IMR-90 (cell line): ENCODE measurements around the gene RAB6C. TPM values are rescaled to one million over a fixed set of nuclear protein-coding genes. Genes with fewer than 3 reads are reported as not detected.
"Not testable (repeated sequence)": the region's sequence is repeated elsewhere in the genome, so short reads cannot be mapped to it uniquely, and the experiment has no call there.

ENCODE experiments used
- ATAC-seq: fragments of 200-7000 bp; cut with Tn5 transposase; 2 replicates; pipeline ENCODE4 v1.9.1; 2020; ENCODE audit warnings: low read depth, mild to moderate bottlenecking, moderate library complexity
- BruUV-seq: library from RNA; stranded (reverse); fragments of 400-500 nt; replicated peaks from 2 replicates; lab custom pipeline; 2021; lab: Mats Ljungman, UMichigan
- CTCF ChIA-PET: fragments of 300-600 bp; formaldehyde crosslinking; extraction: SDS; loops from one replicate; lab custom pipeline; 2021; ENCODE audit warnings: antibody characterized with exemption; lab: Yijun Ruan, JAX
- POLR2A ChIA-PET: fragments of 300-600 bp; sonication (Branson Sonifier 250); formaldehyde crosslinking; loops from one replicate; lab custom pipeline; 2022; ENCODE audit warnings: antibody characterized with exemption; ENCODE audit not compliant: unreplicated experiment; lab: Charles Lee
- DNase-seq: peaks from one replicate; pipeline ENCODE4 v3.0.0; 2013
- H2AFZ ChIP-seq: replicated peaks from 2 replicates; pipeline ENCODE3; 2013; ENCODE audit warnings: low read length, mild to moderate bottlenecking; ENCODE audit not compliant: poor library complexity
- H2AK5ac ChIP-seq: 2 replicates; pipeline ENCODE4 v1.6.1; 2013; ENCODE audit warnings: low read depth, low read length, inconsistent platforms
- H2AK9ac ChIP-seq: replicated peaks from 2 replicates; pipeline ENCODE3; 2013; ENCODE audit warnings: mild to moderate bottlenecking, low read depth, low read length, moderate library complexity; ENCODE audit not compliant: poor library complexity
- H2BK120ac ChIP-seq: 2 replicates; pipeline ENCODE4 v1.6.1; 2013; ENCODE audit warnings: low read depth, low read length, inconsistent platforms
- H2BK15ac ChIP-seq: 3 replicates; pipeline ENCODE4 v1.6.1; 2013; ENCODE audit warnings: low read depth, low read length, inconsistent platforms
- H2BK20ac ChIP-seq: 2 replicates; pipeline ENCODE4 v1.6.1; 2013; ENCODE audit warnings: low read depth, mild to moderate bottlenecking, inconsistent platforms, low read length, moderate library complexity
- H2BK5ac ChIP-seq: 2 replicates; pipeline ENCODE4 v1.6.1; 2013; ENCODE audit warnings: mild to moderate bottlenecking, low read depth, low read length, inconsistent platforms; ENCODE audit not compliant: poor library complexity, severe bottlenecking
- H3K14ac ChIP-seq: replicated peaks from 2 replicates; pipeline ENCODE4 v1.6.1; 2013; ENCODE audit warnings: low read depth, low read length, inconsistent platforms
- H3K18ac ChIP-seq: 2 replicates; pipeline ENCODE4 v1.6.1; 2013; ENCODE audit warnings: low read depth, low read length, control low read depth
- H3K23ac ChIP-seq: 2 replicates; pipeline ENCODE4 v1.6.1; 2013; ENCODE audit warnings: low read depth, low read length, inconsistent platforms
- H3K27ac ChIP-seq: 2 replicates; pipeline ENCODE4 v1.5.1; 2013; ENCODE audit warnings: mild to moderate bottlenecking, control low read depth, low read length; ENCODE audit not compliant: insufficient read depth
- H3K27me3 ChIP-seq: 2 replicates; pipeline ENCODE4 v1.6.1; 2013; ENCODE audit warnings: low read length; ENCODE audit not compliant: control insufficient read depth, insufficient read depth
- H3K36me3 ChIP-seq: 2 replicates; pipeline ENCODE4 v1.6.1; 2013; ENCODE audit warnings: low read length, mixed read lengths; ENCODE audit not compliant: control insufficient read depth, insufficient read depth
- H3K4ac ChIP-seq: 2 replicates; pipeline ENCODE4 v1.6.1; 2013; ENCODE audit warnings: low read depth, low read length, inconsistent platforms
- H3K4me1 ChIP-seq: 2 replicates; pipeline ENCODE4 v1.6.1; 2013; ENCODE audit warnings: low read length, mixed read lengths; ENCODE audit not compliant: control insufficient read depth, insufficient read depth
- H3K4me2 ChIP-seq: 2 replicates; pipeline ENCODE4 v1.6.1; 2013; ENCODE audit warnings: low read depth, mild to moderate bottlenecking, control low read depth, low read length, moderate library complexity
- H3K4me3 ChIP-seq: 2 replicates; pipeline ENCODE4 v1.5.1; 2013; ENCODE audit warnings: low read depth, mild to moderate bottlenecking, control low read depth, low read length, moderate library complexity; ENCODE audit not compliant: insufficient read depth
- H3K56ac ChIP-seq: 2 replicates; pipeline ENCODE4 v1.6.1; 2013; ENCODE audit warnings: low read length, inconsistent platforms; ENCODE audit not compliant: insufficient read depth; ENCODE audit errors: extremely low read depth
- H3K79me1 ChIP-seq, 2 experiments: 2 replicates each; pipeline ENCODE4 v1.6.1; 2013; ENCODE audit warnings: low read length in 2 of 2, inconsistent platforms in 1 of 2, low read depth in 1 of 2
- H3K9ac ChIP-seq: 2 replicates; pipeline ENCODE4 v1.6.1; 2013; ENCODE audit warnings: low read depth, low read length, control low read depth
- H3K9me1 ChIP-seq: 2 replicates; pipeline ENCODE4 v1.6.1; 2013; ENCODE audit warnings: low read length, inconsistent platforms; ENCODE audit not compliant: insufficient read depth
- H3K9me3 ChIP-seq: 2 replicates; pipeline ENCODE4 v1.6.1; 2013; ENCODE audit warnings: low read length; ENCODE audit not compliant: control insufficient read depth, insufficient read depth
- H4K20me1 ChIP-seq: 2 replicates; pipeline ENCODE4 v1.6.1; 2013; ENCODE audit warnings: low read length, inconsistent platforms; ENCODE audit not compliant: insufficient read depth
- H4K5ac ChIP-seq: 2 replicates; pipeline ENCODE4 v1.6.1; 2013; ENCODE audit warnings: mild to moderate bottlenecking, low read depth, low read length, control low read depth
- H4K8ac ChIP-seq, 2 experiments: 2 replicates each; pipeline ENCODE4 v1.6.1; 2013; ENCODE audit warnings: low read depth in 2 of 2, low read length in 2 of 2, control low read depth in 1 of 2, inconsistent platforms in 1 of 2
- H4K91ac ChIP-seq: 2 replicates; pipeline ENCODE4 v1.6.1; 2013; ENCODE audit warnings: low read depth, low read length, inconsistent platforms; ENCODE audit not compliant: insufficient read depth
- WGBS, 2 experiments: methylation state at CpG; one replicate each; pipeline versions ENCODE4 v1.1.5 to v1.1.7; 2013; ENCODE audit warnings: missing lambda C conversion rate in 2 of 2; ENCODE audit not compliant: insufficient read length in 1 of 2; ENCODE audit errors: extremely low coverage in 2 of 2; 5-methylcytosine and 5-hydroxymethylcytosine counted together
- dilution Hi-C: fragments of 300-500 bp; cut with HindIII; formaldehyde crosslinking; loops from one replicate; pipeline ENCODE4 v1.14.3; 2018; ENCODE audit warnings: low sequenced_read_pairs; ENCODE audit not compliant: unreplicated experiment
- in situ Hi-C: fragments of 300-500 bp; cut with MboI; formaldehyde crosslinking; loops from 3 replicates; pipeline ENCODE4 v1.14.3; 2019; ENCODE audit warnings: low sequenced_read_pairs, inconsistent platforms, mixed read lengths
- intact Hi-C: fragments of 100-400 bp; cut with micrococcal nuclease; formaldehyde crosslinking; loops from 2 replicates; pipeline ENCODE4 v1.10.0; 2022
- polyA plus RNA-seq, 3 experiments: library from polyadenylated mRNA; depleted of rRNA; stranded (reverse); fragments of >200 nt; gene quantifications; 2 replicates each; pipeline ENCODE4 v1.2.3, GENCODE V29; 2012; ENCODE audit warnings: low replicate concordance in 1 of 3
- total RNA-seq: library from RNA; depleted of rRNA; stranded (reverse); fragments of >200 nt; gene quantifications from 2 replicates; pipeline ENCODE4 v1.2.3, GENCODE V29; 2012

Gene RAB6C
- total and polyA plus RNA-seq, 2 of the 4 experiments (the other 2 are of a cell fraction) = not detected

DNA sequence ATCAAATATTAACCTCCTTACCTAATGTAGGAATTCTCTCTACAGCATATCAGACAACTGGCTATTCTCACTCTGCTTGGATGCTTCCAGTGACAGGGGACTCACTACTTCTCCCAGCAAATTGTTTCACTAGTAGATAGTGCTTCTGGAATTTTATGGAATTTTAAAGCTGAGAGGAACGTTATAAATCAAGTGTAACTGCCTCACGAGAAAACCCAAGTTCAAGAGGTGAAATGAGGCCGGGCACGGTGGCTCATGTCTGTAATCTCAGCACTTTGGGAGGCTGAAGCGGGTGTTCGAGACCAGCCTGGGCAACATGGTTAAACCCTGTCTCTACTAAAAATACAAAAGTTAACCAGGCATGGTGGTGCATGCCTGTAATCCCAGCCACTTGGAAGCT is 23.3 kb upstream of the RAB6C start:
- H3K9me3 ChIP-seq, H2BK15ac ChIP-seq, H4K91ac ChIP-seq, H3K4me2 ChIP-seq, H3K79me1 ChIP-seq, H4K5ac ChIP-seq, DNase-seq, H2AFZ ChIP-seq, dilution Hi-C loops, H3K4me1 ChIP-seq, CTCF ChIA-PET, H3K4me3 ChIP-seq, H3K27me3 ChIP-seq, in situ Hi-C loops, ATAC-seq, H4K8ac ChIP-seq, H2AK5ac ChIP-seq, H3K9me1 ChIP-seq, H3K18ac ChIP-seq, H2BK120ac ChIP-seq, H3K56ac ChIP-seq, H3K4ac ChIP-seq, H2BK20ac ChIP-seq, H3K27ac ChIP-seq, H3K23ac ChIP-seq, BruUV-seq, H2AK9ac ChIP-seq, H2BK5ac ChIP-seq, H3K9ac ChIP-seq, intact Hi-C loops, H4K20me1 ChIP-seq, POLR2A ChIA-PET, H3K14ac ChIP-seq, H3K36me3 ChIP-seq: not testable (repeated sequence)
- no CpG with 5 or more reads among the region's 6 CpGs for WGBS, 2 experiments
